H1 (cell line): ENCODE data around the gene C20orf141. TPM values are rescaled to one million over a fixed set of nuclear protein-coding genes. Genes with fewer than 3 reads are reported as not detected.

Experiments used
- CTCF ChIA-PET: fragments of 300-600 bp; sonication (Branson Sonifier 250); formaldehyde crosslinking; loops from one replicate; lab custom pipeline; 2021; ENCODE audit not compliant: partially characterized antibody; lab: Charles Lee
- POLR2A ChIA-PET: fragments of 300-600 bp; sonication (Branson Sonifier 250); formaldehyde crosslinking; loops from one replicate; lab custom pipeline; 2021; ENCODE audit warnings: inconsistent platforms; ENCODE audit not compliant: partially characterized antibody; lab: Charles Lee
- DNase-seq, 2 experiments: peaks; one replicate each; pipeline versions ENCODE4 v3.0.0 to v3.0.0-alpha.2; 2010 to 2022; ENCODE audit warnings: low spot score in 2 of 2, low read depth in 1 of 2, mixed read lengths in 1 of 2
- FAIRE-seq: peaks from 2 replicates; lab custom pipeline; 2011; peaks lifted over from hg19 to GRCh38; lab: Jason Lieb, UNC
- H2AFZ ChIP-seq: 2 replicates; pipeline ENCODE4 v1.8.1; 2012; ENCODE audit warnings: low read length, inconsistent platforms
- H2AK5ac ChIP-seq: 2 replicates; pipeline ENCODE4 v1.6.1; 2013; ENCODE audit warnings: low read depth, low read length
- H2BK120ac ChIP-seq: replicated peaks from 2 replicates; pipeline ENCODE3; 2013; ENCODE audit warnings: low read depth, low read length, inconsistent platforms
- H2BK12ac ChIP-seq: 2 replicates; pipeline ENCODE4 v1.6.1; 2013; ENCODE audit warnings: low read depth, low read length
- H2BK15ac ChIP-seq: 2 replicates; pipeline ENCODE4 v1.6.1; 2013; ENCODE audit warnings: low read length
- H2BK20ac ChIP-seq: 2 replicates; pipeline ENCODE4 v1.6.1; 2013; ENCODE audit warnings: low read length
- H2BK5ac ChIP-seq: 2 replicates; pipeline ENCODE4 v1.6.1; 2013; ENCODE audit warnings: low read depth, low read length
- H3K14ac ChIP-seq: 2 replicates; pipeline ENCODE4 v1.6.1; 2013; ENCODE audit warnings: inconsistent platforms; ENCODE audit not compliant: insufficient read length
- H3K18ac ChIP-seq: 2 replicates; pipeline ENCODE4 v1.6.1; 2013; ENCODE audit warnings: low read length; ENCODE audit errors: extremely low read depth
- H3K23ac ChIP-seq: 2 replicates; pipeline ENCODE4 v1.6.1; 2013; ENCODE audit warnings: inconsistent platforms; ENCODE audit not compliant: insufficient read length
- H3K23me2 ChIP-seq: 2 replicates; pipeline ENCODE4 v1.6.1; 2013; ENCODE audit warnings: low read depth, low read length
- H3K27ac ChIP-seq: 2 replicates; pipeline ENCODE4 v1.6.1; 2011; ENCODE audit warnings: low read depth, low read length, inconsistent platforms
- H3K27me3 ChIP-seq, 4 experiments: replicated peaks in 1 of 4; 1 replicate in 1 of 4; 2 replicates in 3 of 4; pipeline versions ENCODE4 v1.6.1 to v1.8.1; 2011 to 2013; ENCODE audit warnings: low read length in 3 of 4, mild to moderate bottlenecking in 3 of 4, inconsistent platforms in 2 of 4, mixed read lengths in 2 of 4, moderate library complexity in 1 of 4; ENCODE audit not compliant: control insufficient read depth in 3 of 4, insufficient read depth in 3 of 4; ENCODE audit errors: extremely low read depth in 1 of 4
- H3K36me3 ChIP-seq, 4 experiments: 2 replicates each; pipeline versions ENCODE4 v1.6.1 to v1.8.1; 2011 to 2013; ENCODE audit warnings: mild to moderate bottlenecking in 4 of 4, low read length in 3 of 4, moderate library complexity in 2 of 4, control low read depth in 1 of 4, inconsistent platforms in 1 of 4; ENCODE audit not compliant: insufficient read depth in 4 of 4, control insufficient read depth in 2 of 4
- H3K4ac ChIP-seq: replicated peaks from 2 replicates; pipeline ENCODE3; 2013; ENCODE audit warnings: low read length, low read depth, mixed read lengths, inconsistent platforms; ENCODE audit not compliant: insufficient read length
- H3K4me1 ChIP-seq, 4 experiments: replicated peaks in 1 of 4; 1 replicate in 1 of 4; 2 replicates in 3 of 4; pipeline versions ENCODE4 v1.6.1 to v1.8.1; 2011 to 2013; ENCODE audit warnings: low read length in 3 of 4, inconsistent platforms in 2 of 4, mixed read lengths in 1 of 4; ENCODE audit not compliant: insufficient read depth in 4 of 4, control insufficient read depth in 3 of 4
- H3K4me2 ChIP-seq, 2 experiments: 2 replicates each; pipeline versions ENCODE4 v1.6.1 to v1.8.1; 2011 to 2013; ENCODE audit warnings: low read depth in 2 of 2, low read length in 2 of 2, control low read depth in 1 of 2, inconsistent platforms in 1 of 2, mild to moderate bottlenecking in 1 of 2; ENCODE audit not compliant: insufficient read depth in 1 of 2
- H3K4me3 ChIP-seq, 4 experiments: fragments of 200-600, 300-600 bp in 1 of 4; sonication (generic), shearing (Covaris generic), sonication (Bioruptor Twin) in 1 of 4; 2 replicates each; pipeline versions ENCODE4 v1.5.1 to v1.8.1; 2011 to 2016; ENCODE audit warnings: low read length in 4 of 4, low read depth in 3 of 4, control low read depth in 2 of 4, inconsistent platforms in 2 of 4, mild to moderate bottlenecking in 2 of 4, mixed read lengths in 1 of 4, moderate library complexity in 1 of 4; ENCODE audit not compliant: insufficient read depth in 2 of 4; ENCODE audit errors: extremely low read depth in 1 of 4
- H3K56ac ChIP-seq: replicated peaks from 2 replicates; pipeline ENCODE3; 2013; ENCODE audit warnings: low read depth, mild to moderate bottlenecking, mixed read lengths, low read length, inconsistent platforms; ENCODE audit not compliant: insufficient read length
- H3K79me1 ChIP-seq: 2 replicates; pipeline ENCODE4 v1.6.1; 2013; ENCODE audit warnings: low read depth, low read length, control low read depth
- H3K79me2 ChIP-seq, 2 experiments: 2 replicates each; pipeline versions ENCODE4 v1.6.1 to v1.8.1; 2012 to 2013; ENCODE audit warnings: low read length in 2 of 2, mild to moderate bottlenecking in 2 of 2, inconsistent platforms in 1 of 2; ENCODE audit not compliant: insufficient read depth in 2 of 2, control insufficient read depth in 1 of 2
- H3K9ac ChIP-seq, 4 experiments: replicated peaks in 1 of 4; 1 replicate in 1 of 4; 2 replicates in 3 of 4; pipeline versions ENCODE4 v1.6.1 to v1.8.1; 2011 to 2013; ENCODE audit warnings: low read depth in 3 of 4, low read length in 3 of 4, control low read depth in 2 of 4, mild to moderate bottlenecking in 2 of 4, moderate library complexity in 2 of 4, inconsistent platforms in 1 of 4; ENCODE audit errors: extremely low read depth in 1 of 4
- H3K9me3 ChIP-seq, 2 experiments: 2 replicates each; pipeline versions ENCODE4 v1.6.1 to v1.8.1; 2012 to 2013; ENCODE audit warnings: mild to moderate bottlenecking in 2 of 2, moderate library complexity in 2 of 2, control low read depth in 1 of 2, inconsistent platforms in 1 of 2, low read depth in 1 of 2, low read length in 1 of 2, mixed read lengths in 1 of 2; ENCODE audit not compliant: insufficient read depth in 2 of 2
- H4K20me1 ChIP-seq, 2 experiments: replicated peaks in 1 of 2; 2 replicates each; pipeline versions ENCODE3 to v1.8.1; 2011 to 2013; ENCODE audit warnings: inconsistent platforms in 2 of 2, low read length in 2 of 2, mild to moderate bottlenecking in 1 of 2; ENCODE audit not compliant: insufficient read depth in 2 of 2, control insufficient read depth in 1 of 2
- H4K5ac ChIP-seq: 2 replicates; pipeline ENCODE4 v1.6.1; 2013; ENCODE audit warnings: low read length, low read depth, mixed read lengths, inconsistent platforms; ENCODE audit not compliant: insufficient read length
- H4K8ac ChIP-seq: 2 replicates; pipeline ENCODE4 v1.8.0; 2013; ENCODE audit warnings: mild to moderate bottlenecking, moderate library complexity, low read length, inconsistent platforms; ENCODE audit not compliant: insufficient read depth; ENCODE audit errors: extremely low read depth
- H4K91ac ChIP-seq: replicated peaks from 2 replicates; pipeline ENCODE3; 2013; ENCODE audit warnings: low read length, mixed read lengths, inconsistent platforms; ENCODE audit not compliant: insufficient read length
- CHD1 ChIP-seq: IDR thresholded peaks from 2 replicates; pipeline ENCODE4 v1.6.1; 2012; ENCODE audit warnings: low read depth, low read length, improper control_type of control experiment
- CREB1 ChIP-seq: IDR thresholded peaks from 2 replicates; pipeline ENCODE4 v1.6.1; 2012; ENCODE audit warnings: inconsistent platforms
- KDM4A ChIP-seq: IDR thresholded peaks from one replicate; pipeline ENCODE4 v1.7.1; 2012; ENCODE audit warnings: low read depth, mild to moderate bottlenecking, moderate library complexity, low read length, inconsistent platforms; ENCODE audit not compliant: severe bottlenecking
- NRF1 ChIP-seq: IDR thresholded peaks from 2 replicates; pipeline ENCODE4 v1.6.1; 2011; ENCODE audit warnings: mild to moderate bottlenecking, low read depth, low read length, improper control_type of control experiment
- PHF8 ChIP-seq: fragments of 200-600 bp; sonication (generic); conservative IDR thresholded peaks from 2 replicates; pipeline ENCODE4 v1.7.1; 2012; ENCODE audit warnings: low read depth, mild to moderate bottlenecking, inconsistent platforms, low read length, moderate library complexity
- RBBP5 ChIP-seq: IDR thresholded peaks from 2 replicates; pipeline ENCODE4 v1.7.1; 2012; ENCODE audit warnings: low read depth, mild to moderate bottlenecking, inconsistent platforms, low read length, moderate library complexity, borderline replicate concordance
- RFX5 ChIP-seq: IDR thresholded peaks from 2 replicates; pipeline ENCODE4 v1.6.1; 2011; ENCODE audit warnings: low read depth, low read length, improper control_type of control experiment, borderline replicate concordance
- TBP ChIP-seq: IDR thresholded peaks from 2 replicates; pipeline ENCODE4 v1.6.1; 2011; ENCODE audit warnings: low read depth, low read length, improper control_type of control experiment
- WGBS, 2 experiments: shearing (Covaris generic) in 1 of 2; methylation state at CpG; one replicate each; pipeline versions ENCODE4 v1.1.6 to v1.1.7; 2013 to 2015; ENCODE audit warnings: low lambda C conversion rate in 2 of 2, mixed read lengths in 2 of 2, inconsistent platforms in 1 of 2, low coverage in 1 of 2, missing lambda C conversion rate in 1 of 2; ENCODE audit not compliant: insufficient replicate concordance in 2 of 2, insufficient coverage in 1 of 2, insufficient read length in 1 of 2; ENCODE audit errors: extremely low coverage in 1 of 2, missing lambda C conversion rate in 1 of 2; 5-methylcytosine and 5-hydroxymethylcytosine counted together
- polyA plus RNA-seq, 7 experiments: library from polyadenylated mRNA; depleted of rRNA in 3 of 7; stranded (reverse) in 5 of 7; unstranded in 2 of 7; fragments of >200 nt in 5 of 7; fragments of 200-250 nt in 2 of 7; gene quantifications; 1 replicate in 5 of 7; 2 replicates in 1 of 7; 4 replicates in 1 of 7; pipeline versions ENCODE4 v1.2.1 to v1.2.3, GENCODE V29; 2011 to 2013; ENCODE audit warnings: missing spikeins in 2 of 7, mixed read lengths in 2 of 7
- total RNA-seq: library from RNA; stranded (reverse); fragmentation: NEBNext Ultra II Directional; extraction: Animal tissue kit (Norgen Biotek cat#: 25700); gene quantifications from 2 replicates; pipeline ENCODE4 v1.2.1, GENCODE V29; 2021
- TF ChIP-seq, protein P1 (sequence below): IDR thresholded peaks from 2 replicates; pipeline ENCODE4 v1.6.1; 2012; ENCODE audit warnings: inconsistent platforms
- TF ChIP-seq, protein P2 (sequence below): IDR thresholded peaks from 2 replicates; pipeline ENCODE4 v1.6.1; 2012; ENCODE audit warnings: inconsistent platforms

C20orf141 gene
- total and polyA plus RNA-seq, 2 of the 8 experiments (the other 6 are each of a cell fraction or from before 2014, with no cell fraction given) = not detected

DNA sequence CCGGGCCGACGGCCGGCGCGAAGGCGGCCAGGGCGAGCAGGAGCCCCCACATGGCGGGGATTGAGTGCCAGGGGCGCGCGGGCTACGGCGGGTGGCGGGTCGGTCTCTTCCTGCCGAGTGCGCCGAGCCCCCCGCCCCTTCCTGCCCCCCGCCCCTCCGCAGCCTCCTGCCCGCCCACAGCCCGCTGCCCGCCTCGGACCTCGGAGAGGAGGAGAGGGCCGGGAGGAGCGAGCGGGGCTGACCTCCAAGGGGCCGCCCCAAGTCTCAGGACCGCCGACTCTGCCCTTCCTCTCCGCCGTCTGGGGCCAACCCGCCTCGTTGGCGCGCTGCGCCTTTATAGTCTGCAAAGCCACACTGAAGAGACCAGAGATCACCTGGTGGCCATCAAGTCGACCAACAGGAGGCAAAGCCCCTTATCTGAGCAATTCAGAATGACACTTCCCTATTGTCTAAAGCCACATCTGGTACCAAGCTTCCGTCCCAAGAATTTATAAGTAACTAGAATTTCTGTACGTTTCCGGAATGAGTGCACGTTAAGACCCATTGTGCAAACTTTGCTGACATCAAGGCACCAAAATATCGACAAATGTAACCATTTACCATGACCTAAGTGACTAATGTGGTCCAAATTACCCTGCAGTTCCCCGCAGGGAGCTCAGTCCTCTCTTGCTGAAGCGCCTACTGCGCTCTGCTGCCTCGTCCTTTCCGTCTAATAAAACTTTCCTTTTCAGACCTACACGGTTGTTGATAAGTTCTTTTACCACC lies 14.1 kb upstream of the C20orf141 start, which contains the start of gene CPXM1:
Gene CPXM1, minus strand, starts transcription at position 107 of the 765 bp plus-strand sequence. Its CDS starts 55 bp downstream, at position 52.
- H3K14ac ChIP-seq = no peak within 1 kb of the TSS
- peak within 1 kb of the TSS; percentile 85; the same call in 1 of the 2 replicates for H2BK12ac ChIP-seq
- H2BK20ac ChIP-seq = peak within 1 kb of the TSS; percentile 34; the same call in 1 of the 2 replicates
- H3K27me3 ChIP-seq = peaks cover 30 to 49% (median 47%) of the 10 kb centered on the region in 4 experiments
- H2AFZ ChIP-seq = peak within 1 kb of the TSS; percentile 95
- no peak within 1 kb of the TSS for H3K27ac ChIP-seq
- H3K79me2 ChIP-seq = no peaks in the 10 kb centered on the region
- peak within 1 kb of the TSS; percentile 16 to 60 (median 39); a peak in 6 of 7 replicates for H3K9ac ChIP-seq
- peaks cover 0 to 6% of the 10 kb centered on the region in 2 experiments for H4K20me1 ChIP-seq
- H4K8ac ChIP-seq = peak within 1 kb of the TSS; percentile 84
- H3K36me3 ChIP-seq = peaks cover 11 to 25% (median 18%) of the 10 kb centered on the region in 4 experiments; a peak in 6 of 8 replicates
- peak within 1 kb of the TSS; percentile 87 for H3K56ac ChIP-seq
- H2BK5ac ChIP-seq = peak within 1 kb of the TSS; percentile 79; the same call in 1 of the 2 replicates
- H3K23me2 ChIP-seq = peaks cover 17% of the 10 kb centered on the region
- WGBS, 2 experiments = 2% methylated on average over 17 of the region's 52 CpGs; no CpG with 5 or more reads in 1 of the 2 experiments
- peak within 1 kb of the TSS; percentile 93 for H3K18ac ChIP-seq
- peak within 1 kb of the TSS; percentile 68; the same call in 1 of the 2 replicates for H2AK5ac ChIP-seq
- peak within 1 kb of the TSS; percentile 88 for H2BK120ac ChIP-seq
- H3K4ac ChIP-seq = peak within 1 kb of the TSS; percentile 100
- peak within 1 kb of the TSS; percentile 100 for H4K91ac ChIP-seq
- POLR2A ChIA-PET = interaction anchor here (0.6 to 2.3 kb wide), 8 partner anchors 11 to 331 kb away, joined by 3 to 14 read pairs (median 3); no protein-coding TSS in a partner anchor
- peak within 1 kb of the TSS; percentile 97 for H3K23ac ChIP-seq
- DNase-seq (peak in 1 of 2 experiments; percentile 83), FAIRE-seq (peak; percentile 58)
- peak within 1 kb of the TSS; percentile 81 for H2BK15ac ChIP-seq
- H3K4me1 ChIP-seq = peaks cover 0 to 27% (median 12%) of the 10 kb centered on the region in 4 experiments; a peak in 6 of 7 replicates
- no peaks in the 10 kb centered on the region for H3K9me3 ChIP-seq
- H3K79me1 ChIP-seq = no peaks in the 10 kb centered on the region; the same call in 1 of the 2 replicates
- H4K5ac ChIP-seq = peak within 1 kb of the TSS; percentile 87
- H3K4me2 ChIP-seq = peak within 1 kb of the TSS; percentile 97
- CTCF ChIA-PET = interaction anchor here (0.6 to 1.8 kb wide), 15 partner anchors 10 to 277 kb away, joined by 3 to 9 read pairs (median 3); partner anchors contain the start of gene TMEM239
- H3K4me3 ChIP-seq = peak within 1 kb of the TSS; percentile 73 to 96 (median 77)
- TF ChIP-seq, protein P1, sequence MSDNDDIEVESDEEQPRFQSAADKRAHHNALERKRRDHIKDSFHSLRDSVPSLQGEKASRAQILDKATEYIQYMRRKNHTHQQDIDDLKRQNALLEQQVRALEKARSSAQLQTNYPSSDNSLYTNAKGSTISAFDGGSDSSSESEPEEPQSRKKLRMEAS = no peak
- TF ChIP-seq CHD1 (no peak), PHF8 (0 out of 2 replicates have a peak, but pooled peaks have one; percentile 3), CREB1 (no peak), RBBP5 (no peak), RFX5 (no peak), NRF1 (no peak), KDM4A (peak; percentile 92), TBP (0 out of 2 replicates have a peak, but pooled peaks have one; percentile 48)
- TF ChIP-seq, protein P2, sequence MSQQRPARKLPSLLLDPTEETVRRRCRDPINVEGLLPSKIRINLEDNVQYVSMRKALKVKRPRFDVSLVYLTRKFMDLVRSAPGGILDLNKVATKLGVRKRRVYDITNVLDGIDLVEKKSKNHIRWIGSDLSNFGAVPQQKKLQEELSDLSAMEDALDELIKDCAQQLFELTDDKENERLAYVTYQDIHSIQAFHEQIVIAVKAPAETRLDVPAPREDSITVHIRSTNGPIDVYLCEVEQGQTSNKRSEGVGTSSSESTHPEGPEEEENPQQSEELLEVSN = no peak
